HG02840 (cell line): ENCODE measurements around the gene CCDC171.
"Not testable (repeated sequence)": the region's sequence is repeated elsewhere in the genome, so short reads cannot be mapped to it uniquely, and the experiment has no call there.

Experiments used
- ATAC-seq: cut with Tn5 transposase; IDR thresholded peaks from one replicate; pipeline ENCODE4 v1.9.1; 2021; ENCODE audit warnings: mild to moderate bottlenecking, moderate library complexity, moderate number of reproducible peaks; ENCODE audit not compliant: unreplicated experiment, low FRiP score

Gene CCDC171

DNA sequence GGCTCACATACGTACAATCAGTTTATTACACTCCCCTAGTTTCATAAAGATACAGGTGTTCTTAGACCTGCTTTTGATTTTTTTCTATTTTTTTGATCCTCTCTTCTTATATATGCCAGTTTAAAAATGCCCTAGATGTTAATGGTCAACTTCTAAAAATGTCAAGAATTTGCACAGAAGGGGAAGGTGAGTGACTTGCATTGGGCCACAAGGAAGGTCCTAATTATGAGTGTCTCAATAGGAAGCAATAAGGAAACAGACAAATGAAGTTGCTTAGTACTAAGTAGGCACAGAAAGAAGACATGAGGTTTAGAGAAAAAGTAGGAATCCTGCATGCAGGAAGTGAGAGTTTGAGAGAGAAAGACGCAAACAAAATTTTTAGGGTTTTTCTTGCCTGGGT, 3.2 kb upstream of the CCDC171 start:
- ATAC-seq, result no peak

GRCh38 chr9:15553528-15553898, 670 bp downstream of the CCDC171 start:
- ATAC-seq, result peak; percentile 17

DNA sequence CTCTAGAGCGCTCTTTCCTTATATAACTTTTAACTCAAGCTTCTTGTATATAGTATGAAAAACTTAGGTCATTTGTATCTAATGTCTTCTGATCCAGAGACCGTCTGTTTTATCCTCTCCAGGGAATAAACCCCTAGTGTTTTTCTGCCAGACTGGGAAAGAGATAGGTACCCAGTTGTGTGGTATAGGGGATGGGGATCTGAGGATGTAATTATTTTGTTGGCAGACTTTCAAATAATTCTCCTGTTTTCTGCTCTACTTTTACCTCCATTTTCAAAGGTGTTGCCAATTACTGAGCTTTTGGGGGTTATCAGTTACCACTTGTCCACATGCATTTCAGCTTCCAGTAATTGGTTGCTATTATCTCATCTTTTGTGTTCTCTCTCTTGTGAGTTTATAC, 17.9 kb downstream of the CCDC171 start:
- no peak for ATAC-seq

DNA sequence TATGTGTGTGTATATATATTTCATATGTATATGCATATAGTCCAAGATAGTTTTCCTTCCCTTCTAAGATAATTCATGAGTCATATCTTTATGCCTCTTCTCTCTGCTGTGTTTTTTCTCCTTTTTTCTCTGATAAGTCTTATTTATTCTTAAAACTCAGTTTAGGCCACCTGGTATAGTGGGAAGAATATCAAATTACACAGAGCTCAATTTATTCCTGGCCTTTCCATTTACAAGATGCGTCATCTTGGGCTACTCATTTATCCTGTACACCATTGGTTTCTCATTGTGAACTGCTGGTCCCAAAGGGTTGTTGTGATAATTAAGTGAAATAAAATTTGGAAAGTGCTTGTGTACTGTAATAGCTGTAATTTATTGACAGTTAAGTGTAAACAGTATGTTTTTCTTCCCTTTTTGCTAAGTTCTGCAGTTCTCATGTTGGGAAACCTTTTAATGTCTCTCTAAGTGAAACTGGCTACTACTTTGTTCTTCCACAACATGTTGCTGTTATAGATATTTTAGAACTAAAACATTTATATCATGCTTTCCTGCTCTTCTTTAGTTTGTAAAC, 19.4 kb downstream of the CCDC171 start:
- no peak for ATAC-seq

DNA sequence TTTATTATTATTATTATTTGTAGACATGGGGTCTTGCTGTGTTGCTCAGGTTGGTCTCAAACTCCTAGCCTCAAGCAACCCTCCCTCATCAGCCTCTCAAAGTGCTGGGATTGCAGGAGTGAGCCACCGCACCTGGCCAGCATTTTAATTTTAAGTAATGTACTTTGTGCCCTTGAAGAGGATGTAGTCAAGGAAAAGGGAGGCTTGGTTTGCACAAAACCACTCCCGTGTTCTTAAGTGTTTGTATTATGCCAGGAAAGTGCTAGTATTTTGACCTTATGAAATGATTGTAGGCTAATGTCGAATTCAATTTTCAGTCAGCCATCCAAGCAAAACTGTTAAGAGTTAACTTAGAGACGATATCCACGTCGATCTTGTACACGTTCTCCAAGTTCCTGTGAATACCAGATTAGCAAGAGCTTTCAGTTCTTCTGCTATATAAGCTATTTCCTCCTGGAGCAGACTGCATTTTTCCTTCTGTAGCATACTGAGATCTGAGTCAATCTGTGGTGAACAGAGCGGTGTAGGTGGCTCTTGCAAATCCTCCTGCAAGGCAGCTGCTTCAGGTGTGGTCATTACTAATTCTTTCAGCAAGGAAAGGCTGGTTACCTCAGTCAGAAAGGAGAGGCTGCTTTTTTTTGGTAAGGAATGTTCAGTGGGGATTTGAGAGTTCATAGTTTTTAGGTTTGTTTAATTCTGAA, 23.7 kb downstream of the CCDC171 start:
- no peak for ATAC-seq

DNA sequence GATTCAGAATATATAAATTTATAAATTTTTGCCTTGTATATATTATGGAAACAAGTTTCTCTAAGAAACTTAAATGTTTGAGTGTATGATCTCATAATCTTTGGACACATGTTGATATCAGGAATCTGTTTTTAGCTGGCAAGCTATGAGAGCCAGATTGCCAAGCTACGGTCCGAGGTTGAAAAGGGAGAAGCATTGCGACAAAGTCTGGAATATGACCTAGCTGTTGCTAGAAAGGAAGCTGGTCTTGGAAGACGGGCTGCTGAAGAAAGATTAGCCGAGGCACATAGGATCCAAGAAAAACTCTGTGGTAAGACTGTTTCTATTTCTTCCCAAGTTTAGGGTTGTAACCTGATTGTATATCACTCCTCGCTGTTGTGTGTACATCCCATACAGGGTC, 25.9 kb downstream of the CCDC171 start:
- no peak for ATAC-seq

DNA sequence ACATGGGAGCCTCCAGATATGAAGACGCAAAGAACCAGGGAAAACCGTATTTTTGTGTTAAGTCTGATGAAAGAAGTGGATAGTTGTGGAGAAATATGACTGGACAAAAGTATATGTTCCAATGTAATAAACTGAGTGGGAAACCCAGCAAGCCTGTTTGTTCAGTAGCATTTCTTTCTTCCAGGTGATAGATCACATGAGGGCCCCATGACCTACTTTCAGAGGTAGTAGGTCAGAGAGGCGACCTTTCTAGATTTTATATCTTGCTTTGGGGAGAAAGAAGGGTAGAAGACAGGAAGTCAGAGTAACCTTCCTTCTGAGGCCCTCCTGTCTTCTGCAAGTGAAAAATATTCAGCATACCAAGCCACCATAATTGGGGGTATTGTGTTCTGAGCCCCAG, 31.5 kb downstream of the CCDC171 start:
- no peak for ATAC-seq

GRCh38 chr9:15592317-15592716, 39.5 kb downstream of the CCDC171 start:
- ATAC-seq, result no peak

DNA sequence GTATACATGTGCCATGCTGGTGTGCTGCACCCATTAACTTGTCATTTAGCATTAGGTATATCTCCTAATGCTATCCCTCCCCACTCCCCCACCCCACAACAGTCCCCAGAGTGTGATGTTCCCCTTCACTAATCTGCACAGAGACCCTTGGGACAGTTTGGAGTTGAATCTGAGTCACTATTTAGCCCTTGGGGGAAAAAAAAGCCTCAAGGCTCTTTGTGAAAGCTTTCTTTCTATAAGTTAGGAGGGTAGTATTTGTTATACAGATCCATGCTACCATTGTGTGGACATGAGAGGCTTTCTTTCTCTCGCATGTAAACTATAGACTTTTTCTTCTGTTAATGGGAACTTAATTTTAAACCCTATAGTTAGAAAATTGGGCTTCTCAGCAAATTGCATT, 40.1 kb downstream of the CCDC171 start:
- not testable (repeated sequence) for ATAC-seq

- not testable (repeated sequence) for ATAC-seq
These were observed 48.0 kb downstream of the CCDC171 start for GRCh38 chr9:15600666-15601330.

DNA sequence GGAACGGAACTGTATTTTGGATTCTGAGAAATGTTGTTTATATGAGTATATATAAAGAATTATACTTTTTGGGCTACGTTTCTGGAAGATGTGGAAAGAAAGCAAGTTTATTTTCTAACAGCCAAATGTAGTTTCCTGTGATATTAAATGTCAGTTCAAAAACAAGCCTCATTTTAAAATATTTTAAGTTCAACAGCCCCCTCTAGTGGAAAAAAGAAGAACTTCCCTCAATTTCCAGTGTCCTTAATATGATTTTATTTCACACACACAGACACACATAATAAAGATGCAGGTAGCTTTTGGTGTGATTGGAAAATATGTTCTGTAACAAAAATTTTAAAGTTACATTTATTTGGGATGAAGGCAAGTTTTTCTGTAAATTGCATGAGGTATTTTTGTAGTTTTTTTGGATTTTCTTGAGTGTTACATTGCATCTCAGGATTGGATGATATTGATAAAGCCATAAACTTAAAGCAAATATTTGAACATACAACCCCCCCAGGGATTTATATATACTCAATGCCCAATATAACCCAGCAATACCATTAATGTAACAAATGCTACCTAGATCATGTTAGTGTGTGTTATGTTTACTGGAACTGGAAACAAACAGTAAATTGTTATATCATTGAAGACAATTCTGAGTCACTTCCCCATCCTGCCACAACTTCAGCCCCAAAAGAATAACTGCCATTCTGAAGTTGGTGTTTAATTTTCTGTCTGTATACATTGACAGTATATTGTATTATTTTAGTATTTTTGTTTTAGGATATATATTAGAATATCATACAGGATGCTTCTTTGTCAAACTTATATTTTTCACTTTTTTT, 54.0 kb downstream of the CCDC171 start:
- no peak for ATAC-seq

DNA sequence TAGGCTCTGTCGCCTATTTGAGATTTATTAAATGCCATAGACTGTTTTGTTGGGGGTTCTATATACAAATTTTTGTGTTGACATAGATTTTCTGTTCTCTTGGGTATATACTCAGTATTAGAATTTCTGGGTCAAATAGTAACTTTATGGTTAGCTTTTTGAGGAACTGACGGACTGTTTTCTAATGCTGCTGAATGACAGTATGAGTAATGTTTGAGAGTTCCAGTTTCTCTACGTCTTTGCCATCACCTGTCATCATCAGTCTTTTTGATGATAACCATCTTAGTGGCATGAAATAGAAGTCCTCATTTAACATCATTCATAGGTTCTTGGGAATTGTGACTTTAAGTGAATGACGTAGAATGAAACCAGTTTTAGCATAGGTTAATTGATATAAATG, 60.1 kb downstream of the CCDC171 start:
- ATAC-seq, result no peak

- ATAC-seq, result no peak
These were observed 64.9 kb downstream of the CCDC171 start for GRCh38 chr9:15617782-15618181.

- no peak for ATAC-seq
These were observed 65.9 kb downstream of the CCDC171 start for GRCh38 chr9:15618540-15619331.

DNA sequence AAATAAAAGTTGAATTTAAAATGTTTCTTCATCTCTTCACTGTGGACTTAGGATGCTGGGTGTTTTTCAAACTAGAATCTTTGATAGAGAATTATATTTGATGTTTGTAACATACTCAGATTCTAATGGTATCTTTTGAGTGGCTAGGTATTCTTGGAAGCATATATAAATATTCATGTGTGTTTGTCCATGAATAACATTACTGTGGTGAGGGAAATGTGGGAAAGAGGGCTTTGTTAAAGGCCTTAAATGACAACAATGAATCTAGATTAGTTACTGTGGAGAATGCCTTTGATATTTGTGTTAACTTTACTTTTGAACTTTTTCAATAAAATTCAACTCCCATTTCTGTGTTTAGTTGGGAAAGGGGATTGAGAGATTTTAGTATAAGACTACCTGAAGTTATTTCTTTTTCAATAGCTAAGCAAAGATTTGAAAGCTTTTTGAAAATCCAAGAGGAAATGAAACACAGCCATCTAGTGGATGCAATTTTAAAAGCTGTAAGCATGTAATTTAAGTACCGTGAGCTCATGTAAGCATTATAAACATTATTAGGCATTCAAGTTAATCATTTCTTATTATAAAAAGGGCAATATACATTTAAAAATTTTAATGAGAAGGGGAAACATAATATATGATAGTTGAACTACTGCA, 69.6 kb downstream of the CCDC171 start:
- ATAC-seq, result no peak

DNA sequence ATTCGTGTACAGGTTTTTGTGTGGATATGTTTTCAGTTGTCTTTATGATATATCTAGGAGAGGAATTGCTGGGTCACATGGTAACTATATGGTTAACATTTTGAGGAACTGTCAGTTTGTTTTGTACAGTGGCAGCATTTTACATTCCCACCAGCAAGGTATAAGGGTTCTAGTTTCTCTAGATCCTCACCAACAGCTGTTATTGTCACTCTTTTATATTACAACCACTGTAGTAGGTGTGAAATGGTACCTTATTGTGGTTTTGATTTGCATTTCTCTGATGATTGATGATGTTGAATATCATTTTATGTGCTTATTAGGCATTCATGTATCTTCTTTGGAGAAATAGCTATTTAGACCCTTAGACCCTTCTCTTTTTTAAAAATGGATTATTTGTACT, 82.9 kb downstream of the CCDC171 start:
- no peak for ATAC-seq

DNA sequence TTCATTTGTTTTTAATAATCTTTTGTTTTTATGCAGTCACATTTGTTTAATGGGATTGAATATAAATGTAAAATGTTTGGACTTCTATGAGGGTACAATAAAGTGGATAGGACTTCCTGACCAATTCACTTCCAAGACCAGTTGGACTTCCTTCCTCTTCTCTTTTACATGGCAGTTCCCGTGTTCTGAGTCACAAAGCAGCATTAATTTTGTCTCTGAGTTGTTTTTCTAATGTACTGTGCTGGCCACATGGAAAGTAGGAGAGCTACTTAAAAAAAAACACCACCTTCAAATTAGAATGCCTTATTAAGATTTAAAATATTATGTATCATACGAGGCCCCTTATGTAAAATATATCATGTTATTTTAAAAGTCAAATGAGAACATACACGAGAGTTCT, 87.3 kb downstream of the CCDC171 start:
- no peak for ATAC-seq

GRCh38 chr9:15641291-15641690, 88.4 kb downstream of the CCDC171 start:
- no peak for ATAC-seq

DNA sequence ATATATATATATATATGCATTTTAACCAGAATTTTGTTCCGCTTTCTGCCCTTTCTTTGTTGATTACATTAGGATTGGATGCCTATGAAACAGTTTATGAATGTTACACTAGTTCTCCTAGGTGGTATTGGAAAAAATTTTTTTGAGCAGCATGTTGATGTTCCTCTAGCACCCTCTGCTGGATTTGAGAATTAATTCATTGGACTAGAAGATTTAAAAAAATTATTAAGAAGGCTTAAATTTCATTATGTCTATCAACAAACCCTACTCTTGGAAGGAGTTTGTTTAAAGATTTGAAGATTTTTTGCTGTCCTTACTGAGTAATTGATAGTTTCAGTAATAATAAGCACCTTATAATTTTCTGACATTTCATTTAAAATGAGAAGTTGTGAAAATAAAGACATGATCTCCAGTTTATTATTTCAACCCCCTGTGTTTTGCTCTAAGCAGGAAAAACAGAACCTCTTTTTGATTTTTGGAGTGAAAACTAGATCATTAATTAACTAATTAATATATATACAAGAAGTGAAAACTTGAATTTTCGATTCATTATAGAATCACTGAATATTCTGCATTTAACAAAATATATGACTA, 89.6 kb downstream of the CCDC171 start:
- ATAC-seq, result no peak
